GM13976 (cell line): ENCODE results near the gene GDF10.

ENCODE experiments used
- DNase-seq: peaks from one replicate; pipeline ENCODE4 v3.0.0; 2012; ENCODE audit warnings: low spot score
- in situ Hi-C: fragments of 300-500 bp; cut with MboI; formaldehyde crosslinking; loops from one replicate; pipeline ENCODE4 v1.12.0; 2022; ENCODE audit warnings: low sequenced_read_pairs, mixed read lengths, inconsistent platforms; ENCODE audit not compliant: unreplicated experiment
- TF ChIP-seq, protein P1 (sequence below): IDR thresholded peaks from 2 replicates; pipeline ENCODE4 v1.5.1; 2012; ENCODE audit warnings: borderline replicate concordance, mild to moderate bottlenecking; ENCODE audit not compliant: insufficient read depth; ENCODE audit errors: extremely low read depth, missing control alignments, control extremely low read depth

GDF10 gene

DNA sequence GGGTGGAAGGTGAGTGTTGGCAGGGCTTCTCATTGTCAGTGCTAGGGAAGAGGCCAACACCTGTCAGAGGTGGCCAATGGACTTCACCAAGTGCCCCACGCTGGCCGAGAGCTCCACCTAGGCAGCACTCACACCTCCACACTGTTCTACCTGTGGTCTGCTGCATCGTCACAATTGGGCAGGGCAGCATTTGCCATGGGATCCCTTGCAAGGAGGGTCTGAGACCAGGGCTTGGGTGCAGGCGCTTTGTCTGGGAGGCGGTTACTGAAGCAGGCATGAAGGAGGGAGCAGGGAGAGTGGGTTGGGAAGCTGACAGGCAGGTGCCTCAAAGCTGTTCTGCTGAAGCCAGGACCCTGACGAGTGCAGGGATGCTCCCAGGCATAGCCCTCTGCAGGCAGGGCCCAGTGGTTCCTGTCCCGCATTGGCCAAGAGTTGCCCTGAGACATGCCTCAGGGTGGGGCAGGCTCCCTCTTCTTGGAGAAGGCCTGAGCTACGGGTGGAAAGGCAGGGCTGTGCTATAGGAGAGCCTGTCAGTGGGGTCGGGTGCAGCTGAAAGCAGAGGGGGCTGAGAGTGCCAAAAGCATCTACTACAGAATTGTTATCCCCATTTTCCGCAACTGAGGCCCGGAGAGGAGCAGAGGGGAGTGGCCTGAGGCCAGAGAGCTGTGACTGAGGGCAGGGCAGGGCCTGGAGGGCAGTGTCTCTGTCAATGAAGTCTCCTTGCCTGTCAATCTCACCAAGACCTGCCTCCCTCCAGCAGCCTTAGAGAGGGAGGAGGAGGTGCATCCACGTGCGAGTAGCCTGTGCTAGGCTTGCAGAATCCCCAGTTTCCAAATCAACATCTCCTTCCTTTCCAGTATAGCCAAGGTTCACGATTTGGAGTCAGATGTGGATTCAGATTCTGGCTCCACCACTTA is 52.2 kb downstream of the GDF10 start:
- in situ Hi-C loops = no loop called here
- TF ChIP-seq, protein P1, sequence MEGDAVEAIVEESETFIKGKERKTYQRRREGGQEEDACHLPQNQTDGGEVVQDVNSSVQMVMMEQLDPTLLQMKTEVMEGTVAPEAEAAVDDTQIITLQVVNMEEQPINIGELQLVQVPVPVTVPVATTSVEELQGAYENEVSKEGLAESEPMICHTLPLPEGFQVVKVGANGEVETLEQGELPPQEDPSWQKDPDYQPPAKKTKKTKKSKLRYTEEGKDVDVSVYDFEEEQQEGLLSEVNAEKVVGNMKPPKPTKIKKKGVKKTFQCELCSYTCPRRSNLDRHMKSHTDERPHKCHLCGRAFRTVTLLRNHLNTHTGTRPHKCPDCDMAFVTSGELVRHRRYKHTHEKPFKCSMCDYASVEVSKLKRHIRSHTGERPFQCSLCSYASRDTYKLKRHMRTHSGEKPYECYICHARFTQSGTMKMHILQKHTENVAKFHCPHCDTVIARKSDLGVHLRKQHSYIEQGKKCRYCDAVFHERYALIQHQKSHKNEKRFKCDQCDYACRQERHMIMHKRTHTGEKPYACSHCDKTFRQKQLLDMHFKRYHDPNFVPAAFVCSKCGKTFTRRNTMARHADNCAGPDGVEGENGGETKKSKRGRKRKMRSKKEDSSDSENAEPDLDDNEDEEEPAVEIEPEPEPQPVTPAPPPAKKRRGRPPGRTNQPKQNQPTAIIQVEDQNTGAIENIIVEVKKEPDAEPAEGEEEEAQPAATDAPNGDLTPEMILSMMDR = no peak
- no peak for DNase-seq

DNA sequence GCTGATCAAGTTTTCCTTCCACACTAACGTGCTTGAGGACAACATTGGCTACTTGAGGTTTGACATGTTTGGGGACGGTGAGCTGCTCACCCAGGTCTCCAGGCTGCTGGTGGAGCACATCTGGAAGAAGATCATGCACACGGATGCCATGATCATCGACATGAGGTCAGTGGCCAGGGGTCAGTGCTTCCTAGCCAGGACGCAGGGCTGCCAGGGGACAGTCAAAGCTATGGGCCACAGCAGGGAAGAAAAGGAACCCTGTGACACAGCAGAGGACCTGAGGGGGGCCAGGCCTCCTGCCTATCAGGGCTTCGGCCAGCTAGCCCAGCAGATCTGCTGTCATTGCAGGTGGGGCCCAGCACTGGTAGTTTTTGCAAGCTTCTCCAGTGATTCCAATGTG is 53.4 kb downstream of the GDF10 start:
- no peak for DNase-seq
- TF ChIP-seq, protein P1 = no peak
- in situ Hi-C loops = no loop called here

DNA sequence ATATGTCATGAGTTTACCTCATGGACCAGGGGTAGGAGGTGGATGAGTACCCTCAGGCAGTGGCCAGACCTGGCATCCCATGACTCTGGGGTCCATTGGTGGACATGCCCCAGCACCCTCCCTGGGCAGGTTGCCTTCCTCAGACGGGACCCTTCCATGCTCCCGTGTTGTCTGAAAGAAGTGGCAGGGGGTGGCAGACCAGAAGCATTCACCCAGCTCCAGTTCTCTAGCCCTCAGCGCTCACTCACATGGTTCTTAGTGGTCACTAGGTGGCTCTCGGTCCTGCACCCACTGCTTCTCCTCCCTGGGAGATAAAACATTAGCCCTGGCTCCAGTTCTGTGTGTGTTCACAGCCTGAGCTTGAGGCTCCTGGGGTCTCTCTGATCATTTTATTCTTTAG is 54.2 kb downstream of the GDF10 start:
- in situ Hi-C loops = no loop called here
- DNase-seq = no peak
- TF ChIP-seq, protein P1 = no peak

DNA sequence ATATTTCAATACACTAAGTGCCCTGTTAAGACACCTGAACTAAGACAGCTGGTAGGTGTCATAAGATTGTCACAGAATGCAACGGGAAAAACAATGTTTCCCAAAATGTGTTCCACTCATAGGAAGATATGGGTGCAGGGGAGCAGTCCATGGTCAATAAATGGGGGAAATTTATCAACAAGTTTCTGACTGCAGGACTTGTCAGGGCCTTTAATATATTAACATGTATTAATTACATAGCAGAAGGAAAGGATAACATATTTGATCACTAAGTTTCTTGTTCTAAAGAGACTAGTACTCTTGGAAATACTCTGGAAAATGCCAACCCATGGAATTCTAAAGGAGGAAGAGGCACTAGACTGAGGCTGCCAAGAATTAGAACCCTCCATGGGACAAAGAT is 54.9 kb downstream of the GDF10 start:
- TF ChIP-seq, protein P1 = no peak
- no peak for DNase-seq
- in situ Hi-C loops = no loop called here

DNA sequence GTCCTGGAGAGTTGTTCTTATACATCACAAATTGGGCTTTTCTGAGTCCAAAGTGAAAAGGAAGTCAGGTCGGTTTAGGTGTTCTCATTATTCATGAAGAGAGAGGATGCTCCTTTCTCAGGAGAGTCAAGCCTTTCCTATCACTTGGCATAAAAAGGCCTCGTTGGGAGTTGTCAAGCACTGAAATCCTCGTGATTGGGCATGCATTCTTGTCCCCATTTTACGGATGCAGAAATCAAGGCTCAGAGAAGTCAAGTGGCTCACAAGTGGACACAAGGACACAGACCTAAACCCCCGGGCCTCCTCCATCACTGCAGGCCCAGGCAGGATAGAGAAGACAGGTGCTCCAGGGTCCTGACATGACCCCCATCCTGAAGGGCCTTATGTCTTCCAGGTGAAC is 56.7 kb downstream of the GDF10 start:
- in situ Hi-C loops = no loop called here
- TF ChIP-seq, protein P1 = no peak

DNA sequence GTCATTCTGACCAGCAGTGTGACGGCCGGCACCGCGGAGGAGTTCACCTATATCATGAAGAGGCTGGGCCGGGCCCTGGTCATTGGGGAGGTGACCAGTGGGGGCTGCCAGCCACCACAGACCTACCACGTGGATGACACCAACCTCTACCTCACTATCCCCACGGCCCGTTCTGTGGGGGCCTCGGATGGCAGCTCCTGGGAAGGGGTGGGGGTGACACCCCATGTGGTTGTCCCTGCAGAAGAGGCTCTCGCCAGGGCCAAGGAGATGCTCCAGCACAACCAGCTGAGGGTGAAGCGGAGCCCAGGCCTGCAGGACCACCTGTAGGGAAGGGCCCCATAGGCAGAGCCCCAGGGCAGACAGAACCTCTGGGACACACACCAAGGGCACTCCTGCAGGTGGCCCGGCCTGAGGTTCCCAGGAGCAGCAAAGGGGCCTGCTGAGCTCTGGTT is 57.2 kb downstream of the GDF10 start:
- in situ Hi-C loops = no loop called here
- no peak for DNase-seq
- TF ChIP-seq, protein P1 = no peak

More for the DNA sequence above, 56.7 kb downstream of the GDF10 start:
- DNase-seq = no peak
